Activated naive CD4-positive, alpha-beta T cell treated with anti-CD3 and anti-CD28 coated beads for 36 hours (primary cell): ENCODE data around the gene CLIP2. TPM values are rescaled to one million over a fixed set of nuclear protein-coding genes. Genes with fewer than 3 reads are reported as not detected.
A peak's percentile ranks its signal among the peaks of the same experiment; 100 is the strongest.

Experiments used
- CTCF ChIA-PET: fragments of 350-600 bp; sonication (Branson Sonifier 250); formaldehyde crosslinking; loops from one replicate; lab custom pipeline; 2021; ENCODE audit warnings: antibody characterized with exemption; lab: Charles Lee
- DNase-seq: peaks from one replicate; pipeline ENCODE4 v3.0.0-alpha.2; 2020
- H3K27ac Mint-ChIP-seq: one replicate; pipeline ENCODE4 v1.8.0; 2021; ENCODE audit warnings: mild to moderate bottlenecking, mixed read lengths
- H3K27me3 Mint-ChIP-seq: one replicate; pipeline ENCODE4 v1.8.0; 2021; ENCODE audit warnings: low read depth, mixed read lengths
- H3K36me3 Mint-ChIP-seq: one replicate; pipeline ENCODE4 v1.8.0; 2021; ENCODE audit warnings: low read depth, mixed read lengths
- H3K4me1 Mint-ChIP-seq: one replicate; pipeline ENCODE4 v1.8.0; 2021; ENCODE audit warnings: low read depth, mixed read lengths
- H3K4me3 Mint-ChIP-seq: one replicate; pipeline ENCODE4 v1.8.0; 2021; ENCODE audit warnings: mild to moderate bottlenecking, moderate library complexity, mixed read lengths
- H3K9me3 Mint-ChIP-seq: one replicate; pipeline ENCODE4 v1.8.0; 2021; ENCODE audit warnings: mixed read lengths
- intact Hi-C: fragments of 100-400 bp; cut with micrococcal nuclease; formaldehyde crosslinking; loops from one replicate; pipeline ENCODE4 v1.15.1; 2023
- total RNA-seq, 2 experiments: library from RNA; stranded (reverse); gene quantifications; one replicate each; pipeline ENCODE4 v1.2.3, GENCODE V29; 2021

Gene CLIP2
- total RNA-seq, 2 experiments from 2014 or later, result 1.2 to 1.6 TPM

DNA sequence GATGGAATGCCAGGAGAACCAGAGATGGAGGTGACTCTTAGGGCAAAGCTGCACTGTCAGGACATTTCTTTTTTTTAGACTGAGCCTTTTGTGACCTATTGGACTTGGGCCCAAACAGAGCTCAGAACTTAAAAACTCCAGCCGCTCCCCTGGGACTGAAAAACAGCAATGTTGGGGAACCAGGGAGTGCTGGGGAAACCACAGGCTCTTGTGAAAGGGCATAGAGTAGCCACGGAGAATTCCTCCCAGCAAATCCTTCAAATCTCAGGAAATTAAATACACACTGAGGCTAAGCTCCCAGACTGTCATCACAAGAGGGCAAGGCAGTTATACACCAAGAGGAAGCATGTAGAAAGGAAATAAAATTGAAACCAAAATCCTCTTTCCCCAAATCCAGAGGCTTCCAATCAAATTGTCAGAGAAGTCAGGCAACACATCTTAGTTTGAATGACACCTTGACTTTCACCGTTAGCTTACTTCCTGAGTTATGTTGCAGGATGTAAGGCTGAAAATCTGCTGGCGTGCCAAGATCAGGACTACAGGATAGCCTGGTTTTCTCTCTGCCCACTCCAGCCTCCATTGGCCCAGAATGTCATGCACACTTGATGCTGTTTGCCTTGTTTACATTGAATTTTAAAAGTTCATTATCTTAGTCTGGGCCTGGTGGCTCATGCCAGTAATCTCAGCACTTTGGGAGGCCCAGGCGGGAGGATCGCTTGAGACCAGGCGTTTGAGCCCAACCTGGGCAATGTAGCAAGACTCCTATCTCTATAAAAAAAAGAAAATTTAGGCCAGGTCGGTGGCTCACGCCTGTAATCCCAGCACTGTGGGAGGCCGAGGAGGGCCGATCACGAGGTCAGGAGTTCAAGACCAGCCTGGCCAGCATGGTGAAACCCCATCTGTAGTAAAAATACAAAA is 32.5 kb upstream of the CLIP2 start:
- peaks cover 15% of the 10 kb centered on the region for H3K4me1 Mint-ChIP-seq
- intact Hi-C loops, result no loop called here
- no peak for DNase-seq
- no peaks in the 10 kb centered on the region for H3K9me3 Mint-ChIP-seq
- no peaks in the 10 kb centered on the region for H3K27me3 Mint-ChIP-seq
- H3K4me3 Mint-ChIP-seq, result peak overlapping the region; percentile 95
- H3K27ac Mint-ChIP-seq, result peak overlapping the region; percentile 9
- CTCF ChIA-PET, result interaction anchor here (1.0 to 1.4 kb wide), 2 partner anchors 50 to 144 kb away, joined by 3 to 5 read pairs; no protein-coding TSS in a partner anchor
- H3K36me3 Mint-ChIP-seq, result peaks cover 9% of the 10 kb centered on the region

DNA sequence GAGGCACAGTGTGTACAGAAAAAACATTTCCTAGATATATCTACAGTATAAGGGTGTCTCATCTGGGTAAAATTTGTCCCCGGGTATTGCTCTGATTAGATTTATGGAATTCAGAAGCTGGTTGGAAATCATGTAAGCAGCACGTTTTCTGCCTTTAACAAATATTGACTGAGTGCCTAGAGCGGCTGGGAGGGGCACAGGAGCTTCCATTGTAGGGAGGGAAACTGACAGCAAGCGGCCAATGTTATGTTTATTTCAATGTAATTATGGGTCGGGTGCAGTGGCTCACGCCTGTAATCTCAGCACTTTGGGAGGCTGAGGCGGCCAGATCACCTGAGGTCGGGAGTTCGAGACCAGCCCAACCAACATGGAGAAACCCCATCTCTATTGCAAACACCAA is 30.6 kb upstream of the CLIP2 start:
- Mint-ChIP-seq H3K27ac (no peak overlapping the region), H3K27me3 (no peaks in the 10 kb centered on the region), H3K36me3 (peaks cover 2% of the 10 kb centered on the region), H3K9me3 (no peaks in the 10 kb centered on the region), H3K4me3 (no peak overlapping the region), H3K4me1 (peaks cover 7% of the 10 kb centered on the region)
- intact Hi-C loops, result no loop called here
- CTCF ChIA-PET, result interaction anchor here (1.0 kb wide), 1 partner anchor 17 kb away, joined by 4 read pairs; no protein-coding TSS in a partner anchor
- no peak for DNase-seq

DNA sequence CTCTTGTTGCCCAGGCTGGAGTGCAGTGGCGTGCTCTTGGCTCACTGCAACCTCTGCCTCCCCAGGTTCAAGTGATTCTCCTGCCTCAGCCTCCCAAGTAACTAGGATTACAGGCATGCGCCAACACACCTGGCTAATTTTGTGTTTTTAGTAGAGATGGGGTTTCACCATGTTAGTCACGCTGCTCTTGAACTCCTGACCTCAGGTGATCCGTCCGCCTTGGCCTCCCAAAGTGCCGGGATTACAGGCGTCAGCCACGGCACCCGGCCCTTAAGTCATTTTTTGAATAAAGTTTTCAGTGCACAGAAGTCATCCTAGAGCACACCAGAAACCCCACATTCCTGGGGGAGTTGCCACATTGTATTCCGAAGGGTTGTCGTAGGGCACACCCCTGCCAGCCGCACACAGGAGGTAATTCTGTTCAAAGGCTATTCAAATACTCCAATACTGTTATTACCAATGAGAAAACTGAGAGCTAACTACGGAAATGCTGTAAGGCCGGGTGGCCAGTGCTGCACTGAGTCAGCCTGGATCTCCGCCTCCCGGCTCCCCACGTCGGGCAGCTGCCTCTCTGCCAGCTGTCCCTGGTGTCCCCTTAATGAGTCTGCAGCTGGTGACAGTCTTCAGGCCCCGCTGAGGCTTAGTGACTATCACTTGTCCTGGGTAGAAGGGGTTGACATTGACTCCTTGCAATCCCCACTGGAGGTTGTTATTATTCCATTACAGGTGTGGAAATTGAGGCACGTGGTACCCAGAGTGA is 26.4 kb upstream of the CLIP2 start:
- no peaks in the 10 kb centered on the region for H3K27me3 Mint-ChIP-seq
- no peaks in the 10 kb centered on the region for H3K9me3 Mint-ChIP-seq
- H3K4me1 Mint-ChIP-seq, result no peaks in the 10 kb centered on the region
- CTCF ChIA-PET, result interaction anchor here (0.9 kb wide), 1 partner anchor 12 kb away, joined by 3 read pairs; no protein-coding TSS in a partner anchor
- DNase-seq, result no peak
- H3K27ac Mint-ChIP-seq, result no peak overlapping the region
- H3K4me3 Mint-ChIP-seq, result no peak overlapping the region
- intact Hi-C loops, result no loop called here
- H3K36me3 Mint-ChIP-seq, result no peaks in the 10 kb centered on the region

DNA sequence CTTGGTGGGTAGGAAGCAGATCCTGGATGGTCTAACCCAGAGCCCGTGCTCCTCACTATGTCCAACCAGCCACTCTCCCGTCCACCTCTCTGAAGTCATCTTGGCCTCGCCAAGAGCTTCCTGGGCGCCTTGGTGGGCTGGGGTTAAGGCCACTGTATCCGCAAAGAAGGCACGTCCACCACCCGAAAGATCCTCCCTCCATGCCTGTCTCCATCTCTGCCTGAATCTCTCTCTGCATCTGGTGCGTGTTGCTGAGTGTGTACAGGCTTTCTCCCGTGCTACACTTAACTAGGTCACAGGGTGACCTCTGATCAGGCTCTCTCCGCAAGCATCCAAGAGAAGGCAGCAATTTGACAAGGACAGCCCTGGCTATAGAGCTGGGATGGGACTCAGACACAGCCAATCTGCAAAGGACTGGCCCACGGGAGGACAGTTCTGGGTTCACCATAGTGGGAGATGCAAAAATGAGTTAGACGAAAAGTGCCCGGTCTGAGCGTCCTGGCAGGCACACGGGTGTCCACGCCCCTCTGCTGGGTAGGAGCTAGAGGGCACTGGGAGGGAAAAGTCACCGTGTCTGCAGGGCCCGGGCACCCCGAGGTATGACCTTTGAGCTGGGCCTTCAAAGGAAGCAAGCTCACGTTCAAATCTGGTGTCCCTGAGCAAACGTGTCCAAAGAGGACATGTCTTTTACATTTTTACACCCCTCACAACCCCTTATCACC is 25.6 kb upstream of the CLIP2 start:
- Mint-ChIP-seq H3K27ac (no peak overlapping the region), H3K27me3 (peaks cover 2% of the 10 kb centered on the region), H3K4me3 (no peak overlapping the region), H3K4me1 (no peaks in the 10 kb centered on the region), H3K36me3 (no peaks in the 10 kb centered on the region), H3K9me3 (no peaks in the 10 kb centered on the region)
- CTCF ChIA-PET, result interaction anchor here (0.7 to 1.1 kb wide), 2 partner anchors 12 to 17 kb away, joined by 3 to 4 read pairs; no protein-coding TSS in a partner anchor
- no peak for DNase-seq
- intact Hi-C loops, result no loop called here

DNA sequence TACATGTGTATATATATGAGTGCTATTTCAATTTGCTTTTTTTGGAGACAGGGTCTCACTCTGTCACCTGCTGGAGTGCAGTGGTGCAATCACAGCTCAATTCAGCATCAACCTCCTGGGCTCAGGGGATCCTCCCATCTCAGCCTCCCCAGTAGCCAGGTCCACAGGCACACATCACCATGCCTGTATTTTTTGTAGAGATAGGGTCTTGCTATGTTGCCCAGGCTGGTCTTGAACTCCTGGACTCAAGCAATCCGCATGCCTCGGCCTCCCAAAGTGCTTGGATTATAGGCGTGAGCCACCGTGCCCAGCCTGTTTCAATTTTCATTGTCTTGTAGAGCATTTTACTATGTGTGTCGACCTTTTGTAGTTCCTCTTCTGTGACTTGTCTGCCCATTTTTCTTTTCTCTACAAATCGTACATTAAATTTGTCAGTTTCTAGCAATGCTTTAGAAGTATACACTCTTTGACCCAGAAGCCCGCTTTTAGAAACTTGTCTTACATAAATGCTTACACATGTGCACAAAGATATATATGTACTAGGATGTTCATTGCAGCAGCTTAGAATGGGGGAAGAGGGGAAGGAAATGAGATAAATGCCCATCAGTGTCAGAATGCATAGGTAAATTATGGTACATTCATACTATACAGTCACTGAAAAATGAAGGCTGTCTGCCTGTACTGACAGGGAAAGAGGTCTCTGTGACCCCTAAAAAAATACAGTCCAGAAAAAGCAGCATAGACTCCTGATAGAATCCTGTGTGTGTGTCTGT is 22.8 kb upstream of the CLIP2 start:
- Mint-ChIP-seq H3K9me3 (no peaks in the 10 kb centered on the region), H3K36me3 (no peaks in the 10 kb centered on the region), H3K4me1 (peaks cover 2% of the 10 kb centered on the region), H3K27me3 (peaks cover 2% of the 10 kb centered on the region), H3K4me3 (no peak overlapping the region), H3K27ac (no peak overlapping the region)
- intact Hi-C loops, result loop anchor here (5.0 kb wide), 1 partner anchor 59 kb away; no protein-coding TSS in a partner anchor
- DNase-seq, result no peak
- CTCF ChIA-PET, result interaction anchor here (0.5 kb wide), 1 partner anchor 123 kb away, joined by 4 read pairs; no protein-coding TSS in a partner anchor

DNA sequence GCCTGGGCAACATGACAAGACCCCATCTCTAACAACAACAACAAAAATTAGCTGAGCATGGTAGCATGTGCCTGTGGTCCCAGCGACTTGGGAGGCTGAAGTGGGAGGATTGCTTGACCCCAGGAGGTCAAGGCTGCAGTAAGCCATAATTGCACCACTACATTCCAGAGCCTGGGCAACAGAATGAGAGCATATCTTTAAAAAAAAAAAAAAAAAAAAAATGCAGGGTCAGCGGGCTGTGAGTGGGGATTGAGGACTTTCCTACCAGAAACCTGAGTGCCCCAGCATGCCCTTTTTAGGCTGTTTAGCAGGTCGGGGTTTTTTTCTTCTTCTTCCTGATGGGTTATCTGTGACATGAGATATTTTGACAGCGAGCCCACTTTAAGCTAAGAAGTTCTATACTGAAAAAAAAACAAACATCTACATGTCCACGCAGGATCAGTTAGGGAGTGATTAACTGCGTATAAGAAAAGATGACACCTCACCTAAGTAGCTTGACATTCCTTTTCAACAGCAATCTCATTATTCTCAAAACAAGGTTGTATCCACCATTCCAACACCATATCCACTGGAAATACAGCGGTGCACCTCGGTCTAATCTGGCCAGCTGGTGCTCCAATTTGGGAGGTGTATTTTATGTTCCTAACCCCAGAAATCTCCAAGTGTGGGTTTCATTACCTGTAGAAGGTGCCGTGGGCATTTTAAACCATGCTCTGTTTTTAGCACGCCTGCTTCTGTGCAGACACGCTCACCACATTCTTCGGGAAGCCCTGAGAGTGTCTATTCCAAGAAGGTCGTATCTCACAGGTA is 21.2 kb upstream of the CLIP2 start:
- H3K4me1 Mint-ChIP-seq, result peaks cover 11% of the 10 kb centered on the region
- H3K9me3 Mint-ChIP-seq, result no peaks in the 10 kb centered on the region
- no peaks in the 10 kb centered on the region for H3K36me3 Mint-ChIP-seq
- H3K27ac Mint-ChIP-seq, result no peak overlapping the region
- DNase-seq, result no peak
- H3K4me3 Mint-ChIP-seq, result no peak overlapping the region
- intact Hi-C loops, result loop anchor here (5.0 kb wide), 1 partner anchor 61 kb away; no protein-coding TSS in a partner anchor
- peaks cover 5% of the 10 kb centered on the region for H3K27me3 Mint-ChIP-seq
- CTCF ChIA-PET, result interaction anchor here (0.6 to 0.9 kb wide), 4 partner anchors 8 to 95 kb away, joined by 3 read pairs; partner anchors contain the start of gene CLIP2

DNA sequence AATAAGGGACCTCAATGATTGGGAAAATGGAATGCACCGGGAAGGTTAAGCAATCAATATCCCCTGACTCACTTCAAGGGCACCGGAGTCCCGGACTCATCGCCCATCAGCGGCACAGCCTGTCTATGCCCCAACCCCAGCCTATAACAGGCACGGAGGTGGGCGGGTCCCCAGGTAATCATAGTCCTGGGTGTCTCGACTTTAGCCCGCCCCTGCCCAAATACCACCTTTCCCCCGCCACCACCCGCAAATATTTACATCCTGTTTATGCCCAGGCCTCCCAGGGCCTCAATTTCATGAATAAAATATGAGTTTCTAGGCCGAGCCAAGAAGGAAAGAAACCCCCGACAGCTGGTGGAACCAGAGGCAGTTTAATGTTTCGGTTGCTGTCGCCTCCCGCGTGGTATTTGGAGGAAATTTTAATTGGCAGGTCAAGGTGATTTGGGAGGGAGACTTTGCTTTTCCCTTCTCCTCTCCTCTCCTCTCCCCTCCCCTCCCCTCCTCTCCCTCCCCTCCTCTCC is 19.4 kb upstream of the CLIP2 start:
- H3K4me3 Mint-ChIP-seq, result peak overlapping the region; percentile 73
- CTCF ChIA-PET, result interaction anchor here (1.4 kb wide), 1 partner anchor 131 kb away, joined by 3 read pairs; no protein-coding TSS in a partner anchor
- H3K27me3 Mint-ChIP-seq, result peaks cover 5% of the 10 kb centered on the region
- no peaks in the 10 kb centered on the region for H3K9me3 Mint-ChIP-seq
- no peak overlapping the region for H3K27ac Mint-ChIP-seq
- no peaks in the 10 kb centered on the region for H3K36me3 Mint-ChIP-seq
- peaks cover 11% of the 10 kb centered on the region for H3K4me1 Mint-ChIP-seq
- intact Hi-C loops, result loop anchor here (1.0 to 5.0 kb wide), 3 partner anchors 16 to 63 kb away; partner anchors contain the start of genes CLIP2 and RFC2
- peak; percentile 74 for DNase-seq

DNA sequence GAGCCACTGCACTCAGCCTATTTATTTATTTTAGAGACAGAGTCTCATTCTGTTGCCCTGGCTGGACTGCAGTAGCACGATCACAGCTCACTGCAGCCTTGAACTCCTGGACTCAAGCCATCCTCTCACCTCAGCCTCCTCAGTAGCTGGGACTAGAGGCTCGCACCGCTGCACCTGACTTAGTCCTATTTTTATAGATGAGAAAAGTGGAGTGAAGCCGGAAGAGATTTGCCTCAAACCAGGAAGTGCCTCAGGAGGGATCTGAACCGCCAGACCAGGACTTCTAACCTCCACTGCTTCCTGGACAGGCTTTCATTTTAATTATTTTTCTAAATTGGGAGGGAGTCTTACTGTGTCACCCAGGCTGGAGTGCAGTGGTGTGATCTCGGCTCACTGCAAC is 17.5 kb upstream of the CLIP2 start:
- H3K27ac Mint-ChIP-seq, result no peak overlapping the region
- no peak for DNase-seq
- intact Hi-C loops, result no loop called here
- no peaks in the 10 kb centered on the region for H3K36me3 Mint-ChIP-seq
- H3K27me3 Mint-ChIP-seq, result peaks cover 5% of the 10 kb centered on the region
- H3K4me3 Mint-ChIP-seq, result no peak overlapping the region
- H3K4me1 Mint-ChIP-seq, result peaks cover 11% of the 10 kb centered on the region
- CTCF ChIA-PET, result no interaction called here
- H3K9me3 Mint-ChIP-seq, result no peaks in the 10 kb centered on the region

DNA sequence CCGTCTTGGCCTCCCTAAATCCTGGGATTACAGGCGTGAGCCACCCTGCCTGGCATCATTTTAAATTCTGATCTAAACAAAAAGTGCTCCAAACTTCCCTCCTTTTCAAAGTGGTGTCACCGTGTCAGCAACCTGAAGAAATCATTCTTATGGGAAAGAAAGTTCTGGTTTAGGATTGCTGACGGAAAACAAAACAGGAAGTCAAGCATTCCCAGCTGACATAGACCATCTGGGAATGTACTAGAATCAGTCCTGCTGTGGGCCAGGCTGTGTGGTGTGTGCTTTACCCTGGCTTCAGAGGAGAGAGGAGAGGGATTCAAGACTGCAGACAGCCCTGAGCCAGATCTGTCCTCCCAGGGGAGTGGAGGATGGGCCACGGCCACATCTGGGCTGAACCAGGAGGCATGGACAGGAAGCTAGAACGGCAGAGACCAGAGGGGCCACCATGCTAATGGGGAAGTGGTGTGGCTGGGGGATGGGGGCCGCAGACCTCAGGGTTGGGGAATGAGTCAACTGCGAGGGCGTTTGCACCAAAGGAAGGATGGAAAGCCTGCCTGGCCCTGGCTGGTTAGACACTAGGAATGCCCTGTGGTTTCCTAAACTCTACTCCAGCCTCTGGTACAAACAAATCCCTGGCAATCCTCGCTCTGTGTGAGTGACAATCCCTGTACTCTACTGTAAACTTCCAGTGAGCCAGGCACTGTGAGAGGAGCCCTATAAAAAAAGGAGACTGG is 16.7 kb upstream of the CLIP2 start:
- Mint-ChIP-seq H3K9me3 (no peaks in the 10 kb centered on the region), H3K27me3 (peaks cover 5% of the 10 kb centered on the region), H3K4me3 (no peak overlapping the region), H3K36me3 (no peaks in the 10 kb centered on the region), H3K4me1 (peaks cover 11% of the 10 kb centered on the region), H3K27ac (no peak overlapping the region)
- DNase-seq, result no peak
- CTCF ChIA-PET, result no interaction called here
- intact Hi-C loops, result no loop called here

DNA sequence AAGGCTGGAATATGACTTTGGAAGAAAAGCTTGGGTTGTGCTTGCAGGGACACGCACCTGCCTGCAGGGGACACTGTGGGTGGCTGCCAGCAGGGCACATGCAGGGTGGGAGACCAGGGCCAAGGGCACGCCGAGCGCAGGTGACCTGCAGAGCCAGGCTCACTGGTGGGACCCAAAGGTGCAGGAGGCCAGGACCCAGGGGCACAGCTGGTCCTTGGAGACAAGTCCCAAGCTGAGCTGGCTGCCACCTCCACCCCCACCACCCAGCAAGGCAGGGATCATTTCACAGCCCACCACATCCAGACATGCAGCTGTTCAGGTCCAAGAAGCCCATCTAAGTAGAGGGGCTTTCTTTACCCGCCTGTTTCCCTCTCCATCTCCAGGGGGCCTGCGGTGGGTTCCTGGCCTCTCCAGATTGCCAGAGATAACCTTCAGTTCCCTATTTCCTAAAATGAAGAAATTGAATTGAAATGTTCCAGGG is 13.8 kb upstream of the CLIP2 start:
- Mint-ChIP-seq H3K27ac (no peak overlapping the region), H3K36me3 (no peaks in the 10 kb centered on the region), H3K9me3 (no peaks in the 10 kb centered on the region), H3K4me3 (no peak overlapping the region), H3K4me1 (peaks cover 13% of the 10 kb centered on the region), H3K27me3 (peaks cover 3% of the 10 kb centered on the region)
- DNase-seq, result no peak
- CTCF ChIA-PET, result interaction anchor here (0.6 to 1.2 kb wide), 9 partner anchors 11 to 356 kb away, joined by 3 to 4 read pairs (median 3); no protein-coding TSS in a partner anchor
- intact Hi-C loops, result loop anchor here (1.0 kb wide), 1 partner anchor 126 kb away; no protein-coding TSS in a partner anchor
